Measurements from ENCODE around the gene MLXIPL. TPM values are rescaled to one million over a fixed set of nuclear protein-coding genes. Genes with fewer than 3 reads are reported as not detected.
"Not testable (repeated sequence)": the region's sequence is repeated elsewhere in the genome, so short reads cannot be mapped to it uniquely, and the experiment has no call there.

MLXIPL gene
- total RNA-seq, 1 donor from 2014 or later, result not detected

DNA sequence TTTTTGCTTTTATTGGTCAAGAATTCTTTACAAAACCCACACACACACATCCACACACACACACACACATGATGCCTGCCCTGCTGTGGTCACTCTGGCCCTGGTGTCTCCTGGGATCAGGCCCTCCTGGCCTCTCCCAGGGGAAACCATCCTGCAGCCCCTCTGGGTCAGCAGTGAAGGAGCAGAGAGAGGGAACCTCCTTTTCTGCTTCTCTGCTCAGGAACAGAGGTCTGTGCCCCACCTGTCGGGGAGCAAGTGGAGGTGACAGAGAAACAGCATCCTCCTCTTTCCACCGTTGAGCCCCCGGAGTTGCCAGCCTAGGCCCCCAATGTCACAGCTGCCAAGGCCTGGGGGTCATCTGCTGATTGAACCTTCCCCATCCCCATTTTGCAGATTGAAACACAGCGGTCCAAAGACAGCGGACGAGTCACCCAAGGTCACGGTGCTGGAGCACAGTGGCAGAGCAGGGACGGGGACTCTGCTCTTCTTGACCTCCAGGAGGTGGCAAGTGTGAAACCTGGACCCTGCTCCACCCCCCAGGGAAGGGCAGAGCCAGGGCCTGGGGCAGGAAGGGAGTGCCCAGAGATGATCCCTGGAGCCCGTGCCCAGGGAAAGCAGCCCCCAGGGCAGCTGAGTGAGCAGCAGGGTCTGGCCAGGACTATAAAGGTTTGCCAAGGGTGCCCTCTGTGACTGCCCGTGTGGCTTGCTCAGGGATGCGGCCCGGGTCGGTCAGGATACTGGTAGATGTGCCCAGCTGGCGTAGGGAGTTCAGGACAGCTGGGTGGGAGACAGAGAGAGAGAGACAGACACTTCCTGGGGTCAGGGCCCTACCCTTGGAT lies 30.9 kb downstream of the MLXIPL start:
- Mint-ChIP-seq H3K36me3 (ENCODE audit: low read depth) (peaks cover 1% of the 10 kb centered on the region), H3K4me3 (ENCODE audit: unreplicated experiment) (no peak overlapping the region), H3K4me1 (ENCODE audit: low read depth) (no peaks in the 10 kb centered on the region), H3K27ac (ENCODE audit: unreplicated experiment) (no peak overlapping the region), H3K27me3 (ENCODE audit: low read depth) (peaks cover 12% of the 10 kb centered on the region), H3K9me3 (ENCODE audit: low read depth) (no peaks in the 10 kb centered on the region)
- no peak for DNase-seq (ENCODE audit: low spot score)
- TF ChIP-seq, protein P1, sequence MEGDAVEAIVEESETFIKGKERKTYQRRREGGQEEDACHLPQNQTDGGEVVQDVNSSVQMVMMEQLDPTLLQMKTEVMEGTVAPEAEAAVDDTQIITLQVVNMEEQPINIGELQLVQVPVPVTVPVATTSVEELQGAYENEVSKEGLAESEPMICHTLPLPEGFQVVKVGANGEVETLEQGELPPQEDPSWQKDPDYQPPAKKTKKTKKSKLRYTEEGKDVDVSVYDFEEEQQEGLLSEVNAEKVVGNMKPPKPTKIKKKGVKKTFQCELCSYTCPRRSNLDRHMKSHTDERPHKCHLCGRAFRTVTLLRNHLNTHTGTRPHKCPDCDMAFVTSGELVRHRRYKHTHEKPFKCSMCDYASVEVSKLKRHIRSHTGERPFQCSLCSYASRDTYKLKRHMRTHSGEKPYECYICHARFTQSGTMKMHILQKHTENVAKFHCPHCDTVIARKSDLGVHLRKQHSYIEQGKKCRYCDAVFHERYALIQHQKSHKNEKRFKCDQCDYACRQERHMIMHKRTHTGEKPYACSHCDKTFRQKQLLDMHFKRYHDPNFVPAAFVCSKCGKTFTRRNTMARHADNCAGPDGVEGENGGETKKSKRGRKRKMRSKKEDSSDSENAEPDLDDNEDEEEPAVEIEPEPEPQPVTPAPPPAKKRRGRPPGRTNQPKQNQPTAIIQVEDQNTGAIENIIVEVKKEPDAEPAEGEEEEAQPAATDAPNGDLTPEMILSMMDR (IDR thresholded peaks at IDR 0.05), result no peak

DNA sequence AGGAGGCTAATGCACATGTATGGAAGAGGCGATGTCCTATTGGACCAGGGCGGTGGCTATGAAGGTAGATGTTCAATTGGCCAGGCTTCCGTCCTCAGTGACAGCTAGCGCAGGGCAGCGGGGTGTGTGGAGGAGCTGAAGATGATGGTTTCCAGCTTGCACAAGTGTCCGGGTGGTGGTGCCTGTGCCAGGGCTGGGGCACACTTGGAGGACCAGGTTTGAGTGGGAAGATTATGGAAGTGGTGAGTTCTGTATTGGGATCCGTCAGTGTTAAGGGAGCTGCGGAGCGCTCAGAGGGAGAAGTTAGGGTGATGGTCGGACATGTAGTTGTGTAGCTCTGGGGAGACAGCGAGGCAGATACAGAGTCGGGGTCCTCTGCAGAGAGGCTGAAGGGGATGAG lies 37.4 kb downstream of the MLXIPL start:
- H3K4me1 Mint-ChIP-seq (ENCODE audit: low read depth), result peaks cover 4% of the 10 kb centered on the region
- no peaks in the 10 kb centered on the region for H3K27me3 Mint-ChIP-seq (ENCODE audit: low read depth)
- H3K36me3 Mint-ChIP-seq (ENCODE audit: low read depth), result no peaks in the 10 kb centered on the region
- H3K9me3 Mint-ChIP-seq (ENCODE audit: low read depth), result no peaks in the 10 kb centered on the region
- no peak overlapping the region for H3K27ac Mint-ChIP-seq (ENCODE audit: unreplicated experiment)
- TF ChIP-seq, protein P1 (IDR thresholded peaks at IDR 0.05), result no peak
- DNase-seq (ENCODE audit: low spot score), result no peak
- H3K4me3 Mint-ChIP-seq (ENCODE audit: unreplicated experiment), result no peak overlapping the region

DNA sequence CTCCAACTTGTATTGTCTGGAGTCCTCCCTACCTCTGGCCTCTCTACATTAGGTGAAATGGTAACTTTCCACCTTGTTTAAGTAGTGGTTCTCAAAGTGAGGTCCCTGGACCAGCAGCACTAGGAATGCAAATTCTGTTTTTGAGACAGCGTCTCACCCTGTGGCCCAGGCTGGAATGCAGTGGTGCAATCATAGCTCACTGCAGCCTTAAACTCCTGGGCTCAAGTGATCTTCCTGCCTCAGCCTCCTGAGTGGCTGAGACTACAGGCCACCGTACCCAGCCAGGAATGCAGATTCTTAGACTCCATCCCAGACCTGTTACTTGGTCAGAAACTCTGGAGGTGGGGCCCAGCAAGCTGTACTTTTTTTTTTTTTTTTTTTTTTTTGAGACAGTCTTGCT lies 39.1 kb downstream of the MLXIPL start:
- TF ChIP-seq, protein P1 (IDR thresholded peaks at IDR 0.05), result no peak
- Mint-ChIP-seq H3K4me3 (ENCODE audit: unreplicated experiment) (no peak overlapping the region), H3K27ac (ENCODE audit: unreplicated experiment) (no peak overlapping the region), H3K4me1 (ENCODE audit: low read depth) (peaks cover 4% of the 10 kb centered on the region), H3K27me3 (ENCODE audit: low read depth) (no peaks in the 10 kb centered on the region), H3K9me3 (ENCODE audit: low read depth) (no peaks in the 10 kb centered on the region), H3K36me3 (ENCODE audit: low read depth) (no peaks in the 10 kb centered on the region)
- DNase-seq (ENCODE audit: low spot score), result no peak

DNA sequence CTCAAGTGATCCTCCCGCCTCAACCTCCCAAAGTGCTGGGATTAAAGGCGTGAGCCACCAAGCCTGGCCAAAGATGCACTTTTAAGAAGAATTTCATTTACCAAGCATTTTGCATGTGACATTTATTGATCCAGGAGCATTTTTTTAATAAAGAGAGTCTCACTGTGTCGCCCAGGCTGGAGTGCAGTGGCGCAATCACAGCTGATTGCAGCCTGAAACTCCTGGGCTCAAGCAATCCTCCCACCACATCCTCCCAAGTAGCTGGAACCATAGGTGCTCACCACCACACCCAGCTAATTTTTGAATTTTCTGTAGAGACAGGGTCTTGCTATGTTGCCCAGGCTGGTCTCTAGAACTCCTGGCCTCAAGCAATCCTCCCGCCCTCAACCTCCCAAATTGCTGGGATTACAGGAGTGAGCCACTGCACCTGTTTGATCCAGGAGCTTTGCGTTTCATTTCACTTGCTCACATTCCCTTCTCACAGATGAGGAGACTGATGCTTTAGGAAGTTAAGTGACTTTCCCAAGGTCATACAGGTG lies 41.6 kb downstream of the MLXIPL start:
- Mint-ChIP-seq H3K27ac (ENCODE audit: unreplicated experiment) (no peak overlapping the region), H3K27me3 (ENCODE audit: low read depth) (no peaks in the 10 kb centered on the region), H3K36me3 (ENCODE audit: low read depth) (no peaks in the 10 kb centered on the region), H3K4me3 (ENCODE audit: unreplicated experiment) (no peak overlapping the region), H3K4me1 (ENCODE audit: low read depth) (peaks cover 11% of the 10 kb centered on the region), H3K9me3 (ENCODE audit: low read depth) (no peaks in the 10 kb centered on the region)
- TF ChIP-seq, protein P1 (IDR thresholded peaks at IDR 0.05), result no peak
- no peak for DNase-seq (ENCODE audit: low spot score)

DNA sequence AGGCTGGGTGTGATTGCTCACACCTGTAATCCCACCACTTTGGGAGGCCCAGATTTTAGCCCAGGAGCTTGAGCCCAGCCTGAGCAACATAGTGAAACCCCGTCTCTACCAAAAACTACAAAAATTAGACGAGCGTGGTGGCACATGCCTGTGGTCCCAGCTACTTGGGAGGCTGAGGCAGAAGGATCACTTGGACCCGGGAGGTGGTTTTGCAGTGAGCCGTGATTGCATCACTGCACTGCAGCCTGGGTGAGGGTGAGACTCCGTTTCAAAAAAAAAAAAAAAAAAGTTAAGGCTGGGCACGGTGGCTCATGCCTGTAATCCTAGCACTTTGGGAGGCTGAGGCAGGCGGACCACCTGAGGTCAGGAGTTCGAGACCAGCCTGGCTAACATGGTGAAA lies 43.3 kb downstream of the MLXIPL start:
- not testable (repeated sequence) for H3K9me3 Mint-ChIP-seq (ENCODE audit: low read depth); DNase-seq (ENCODE audit: low spot score); H3K27me3 Mint-ChIP-seq (ENCODE audit: low read depth); H3K4me3 Mint-ChIP-seq (ENCODE audit: unreplicated experiment); H3K27ac Mint-ChIP-seq (ENCODE audit: unreplicated experiment); H3K36me3 Mint-ChIP-seq (ENCODE audit: low read depth)
- H3K4me1 Mint-ChIP-seq (ENCODE audit: low read depth), result peaks cover 26% of the 10 kb centered on the region

Data from chondrocyte (in vitro differentiated cells).